IPS-20b (cell line): ENCODE results near the gene NELFA.

Experiments
- H3K27ac ChIP-seq: one replicate; pipeline ENCODE4 v1.5.1; 2013; ENCODE audit warnings: low read length
- H3K27me3 ChIP-seq: 2 replicates; pipeline ENCODE4 v1.6.1; 2013; ENCODE audit warnings: mild to moderate bottlenecking, low read length, inconsistent platforms; ENCODE audit not compliant: insufficient read depth
- H3K36me3 ChIP-seq: 2 replicates; pipeline ENCODE4 v1.6.1; 2013; ENCODE audit warnings: low read depth, mild to moderate bottlenecking, inconsistent platforms, low read length, moderate library complexity; ENCODE audit not compliant: insufficient read depth
- H3K4me1 ChIP-seq: 2 replicates; pipeline ENCODE4 v1.6.1; 2013; ENCODE audit warnings: mild to moderate bottlenecking, control low read depth, inconsistent platforms, low read length, moderate library complexity; ENCODE audit not compliant: insufficient read depth
- H3K4me3 ChIP-seq: 2 replicates; pipeline ENCODE4 v1.5.1; 2013; ENCODE audit warnings: mild to moderate bottlenecking, low read length, inconsistent platforms
- H3K9ac ChIP-seq: 2 replicates; pipeline ENCODE4 v1.6.1; 2013; ENCODE audit warnings: low read depth, mild to moderate bottlenecking, inconsistent platforms, low read length, moderate library complexity
- H3K9me3 ChIP-seq: 2 replicates; pipeline ENCODE4 v1.6.1; 2013; ENCODE audit warnings: mild to moderate bottlenecking, low read depth, low read length, inconsistent platforms; ENCODE audit not compliant: insufficient read depth

Gene NELFA

DNA sequence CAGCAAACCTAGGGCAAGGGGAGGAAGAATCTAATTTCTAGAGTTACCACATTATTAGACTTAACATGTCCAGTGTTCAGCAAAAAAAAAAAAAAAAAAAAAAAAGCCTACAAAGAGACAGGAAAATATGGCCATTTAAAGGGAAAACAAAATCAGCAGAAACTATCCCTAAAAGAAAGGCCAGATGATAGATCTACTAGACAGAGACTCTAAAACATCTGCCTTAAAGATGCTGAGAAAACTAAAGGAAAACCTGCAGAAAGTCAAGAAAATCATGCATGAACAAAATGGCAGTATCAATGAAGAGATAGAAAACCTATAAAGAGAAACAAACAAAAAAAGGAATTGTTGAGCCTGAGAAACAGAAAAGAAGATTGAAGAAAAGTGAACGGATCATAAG lies 43.8 kb downstream of the NELFA start:
- H3K27ac ChIP-seq = no peak overlapping the region
- no peaks in the 10 kb centered on the region for H3K9me3 ChIP-seq
- no peak overlapping the region for H3K9ac ChIP-seq
- H3K4me1 ChIP-seq = no peaks in the 10 kb centered on the region
- no peaks in the 10 kb centered on the region for H3K27me3 ChIP-seq
- peaks cover 87% of the 10 kb centered on the region for H3K36me3 ChIP-seq
- H3K4me3 ChIP-seq = no peak overlapping the region

- no peaks in the 10 kb centered on the region for H3K4me1 ChIP-seq
- no peaks in the 10 kb centered on the region for H3K9me3 ChIP-seq
- no peaks in the 10 kb centered on the region for H3K27me3 ChIP-seq
- H3K27ac ChIP-seq = no peak overlapping the region
- no peak overlapping the region for H3K4me3 ChIP-seq
- H3K9ac ChIP-seq = no peak overlapping the region
- H3K36me3 ChIP-seq = peaks cover 87% of the 10 kb centered on the region
Observed at GRCh38 chr4:1964443-1964842, 44.3 kb downstream of the NELFA start.

GRCh38 chr4:1962980-1963379 lies 45.8 kb downstream of the NELFA start:
- H3K9me3 ChIP-seq = no peaks in the 10 kb centered on the region
- H3K4me3 ChIP-seq = no peak overlapping the region
- H3K9ac ChIP-seq = no peak overlapping the region
- no peaks in the 10 kb centered on the region for H3K4me1 ChIP-seq
- no peaks in the 10 kb centered on the region for H3K27me3 ChIP-seq
- H3K27ac ChIP-seq = no peak overlapping the region
- H3K36me3 ChIP-seq = peaks cover 88% of the 10 kb centered on the region

GRCh38 chr4:1961563-1961962 lies 47.2 kb downstream of the NELFA start:
- H3K9me3 ChIP-seq = no peaks in the 10 kb centered on the region
- no peak overlapping the region for H3K9ac ChIP-seq
- peaks cover 95% of the 10 kb centered on the region for H3K36me3 ChIP-seq
- H3K4me3 ChIP-seq = no peak overlapping the region
- no peaks in the 10 kb centered on the region for H3K27me3 ChIP-seq
- H3K4me1 ChIP-seq = no peaks in the 10 kb centered on the region
- no peak overlapping the region for H3K27ac ChIP-seq

GRCh38 chr4:1961038-1961437 lies 47.7 kb downstream of the NELFA start:
- Histone ChIP-seq H3K36me3 (peaks cover 98% of the 10 kb centered on the region), H3K9ac (no peak overlapping the region), H3K9me3 (no peaks in the 10 kb centered on the region), H3K4me1 (no peaks in the 10 kb centered on the region), H3K4me3 (no peak overlapping the region), H3K27me3 (no peaks in the 10 kb centered on the region), H3K27ac (no peak overlapping the region)

- Histone ChIP-seq H3K9ac (no peak overlapping the region), H3K27ac (no peak overlapping the region), H3K36me3 (peaks cover 98% of the 10 kb centered on the region), H3K27me3 (no peaks in the 10 kb centered on the region), H3K4me3 (no peak overlapping the region), H3K9me3 (no peaks in the 10 kb centered on the region), H3K4me1 (no peaks in the 10 kb centered on the region)
Observed at GRCh38 chr4:1960170-1960825, 48.5 kb downstream of the NELFA start.

- H3K36me3 ChIP-seq = peaks cover 98% of the 10 kb centered on the region
Observed at GRCh38 chr4:1959104-1959384, 49.7 kb downstream of the NELFA start.

GRCh38 chr4:1958276-1959103 lies 50.3 kb downstream of the NELFA start:
- Histone ChIP-seq H3K9me3 (no peaks in the 10 kb centered on the region), H3K27ac (no peak overlapping the region), H3K36me3 (peaks cover 98% of the 10 kb centered on the region), H3K27me3 (no peaks in the 10 kb centered on the region), H3K4me3 (no peak overlapping the region), H3K9ac (no peak overlapping the region), H3K4me1 (no peaks in the 10 kb centered on the region)

More at GRCh38 chr4:1959104-1959384, 49.7 kb downstream of the NELFA start:
- Histone ChIP-seq H3K9ac (no peak overlapping the region), H3K4me3 (no peak overlapping the region), H3K27me3 (no peaks in the 10 kb centered on the region), H3K4me1 (no peaks in the 10 kb centered on the region), H3K9me3 (no peaks in the 10 kb centered on the region), H3K27ac (no peak overlapping the region)

- H3K36me3 ChIP-seq = peaks cover 95% of the 10 kb centered on the region
Observed at GRCh38 chr4:1956631-1957030, 52.1 kb downstream of the NELFA start.

DNA sequence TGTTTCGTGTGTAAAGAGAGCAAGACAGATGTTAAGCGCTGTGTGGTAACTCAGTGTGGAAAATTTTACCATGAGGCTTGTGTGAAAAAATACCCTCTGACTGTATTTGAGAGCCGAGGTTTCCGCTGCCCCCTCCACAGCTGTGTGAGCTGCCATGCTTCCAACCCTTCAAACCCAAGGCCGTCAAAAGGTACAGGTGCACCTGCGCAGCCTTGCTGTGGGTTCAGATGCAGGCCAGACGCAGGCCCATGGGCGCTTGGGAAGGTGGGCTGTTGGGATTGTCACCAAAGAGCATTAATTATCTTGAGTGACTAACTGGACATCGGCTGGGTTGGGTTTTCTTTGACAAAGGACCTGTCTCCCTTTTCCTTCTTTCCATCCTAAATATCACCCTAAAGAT lies 55.4 kb downstream of the NELFA start:
- no peak overlapping the region for H3K9ac ChIP-seq
- H3K36me3 ChIP-seq = peaks cover 85% of the 10 kb centered on the region
- H3K27me3 ChIP-seq = no peaks in the 10 kb centered on the region
- no peak overlapping the region for H3K4me3 ChIP-seq
- no peaks in the 10 kb centered on the region for H3K9me3 ChIP-seq
- no peak overlapping the region for H3K27ac ChIP-seq
- H3K4me1 ChIP-seq = no peaks in the 10 kb centered on the region

More at GRCh38 chr4:1956631-1957030, 52.1 kb downstream of the NELFA start:
- no peaks in the 10 kb centered on the region for H3K9me3 ChIP-seq
- no peak overlapping the region for H3K4me3 ChIP-seq
- H3K27ac ChIP-seq = no peak overlapping the region
- no peaks in the 10 kb centered on the region for H3K4me1 ChIP-seq
- H3K27me3 ChIP-seq = no peaks in the 10 kb centered on the region
- H3K9ac ChIP-seq = no peak overlapping the region

- no peaks in the 10 kb centered on the region for H3K9me3 ChIP-seq
- no peak overlapping the region for H3K27ac ChIP-seq
- H3K36me3 ChIP-seq = peaks cover 82% of the 10 kb centered on the region
- H3K27me3 ChIP-seq = no peaks in the 10 kb centered on the region
- H3K4me3 ChIP-seq = no peak overlapping the region
- H3K9ac ChIP-seq = no peak overlapping the region
- H3K4me1 ChIP-seq = no peaks in the 10 kb centered on the region
Observed at GRCh38 chr4:1952719-1953118, 56.1 kb downstream of the NELFA start.

DNA sequence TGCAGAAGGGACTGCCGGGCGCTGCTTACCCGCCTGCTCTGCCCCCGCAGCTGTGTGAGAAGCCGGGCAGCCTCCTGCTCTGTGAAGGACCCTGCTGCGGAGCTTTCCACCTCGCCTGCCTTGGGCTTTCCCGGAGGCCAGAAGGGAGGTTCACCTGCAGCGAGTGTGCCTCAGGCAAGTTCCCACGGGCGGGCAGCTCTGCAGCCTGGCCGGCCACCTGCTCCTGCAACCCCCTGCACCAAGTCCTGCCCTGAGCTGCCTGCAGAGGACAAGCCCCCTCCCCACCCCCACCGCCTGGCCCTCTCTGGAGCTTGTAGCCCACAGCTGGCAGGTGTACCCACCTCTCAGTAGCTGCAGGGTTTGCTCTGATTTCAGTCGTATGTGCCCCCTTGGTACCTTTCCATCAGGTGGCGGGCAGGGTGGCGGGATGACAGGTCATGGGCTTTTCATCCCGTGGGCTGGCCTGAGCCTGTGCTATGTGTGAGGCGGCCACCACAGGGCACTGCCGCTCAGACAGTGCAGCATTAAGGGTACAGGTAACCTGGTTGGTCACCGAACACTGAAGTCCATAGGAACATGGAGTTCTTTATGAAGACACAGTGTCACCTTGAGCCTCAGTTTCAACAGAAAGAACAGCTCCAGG lies 56.6 kb downstream of the NELFA start:
- Histone ChIP-seq H3K27ac (no peak overlapping the region), H3K4me1 (no peaks in the 10 kb centered on the region), H3K9ac (no peak overlapping the region), H3K36me3 (peaks cover 79% of the 10 kb centered on the region), H3K4me3 (no peak overlapping the region), H3K27me3 (no peaks in the 10 kb centered on the region), H3K9me3 (no peaks in the 10 kb centered on the region)
